NOMO-1 treated with DMSO at 0.1 percent for 48 hours (cell line): Measurements from ENCODE around the gene DACT1.

Experiments used
- DNase-seq: peaks from one replicate; lab custom pipeline; 2025; ENCODE audit not compliant: unreplicated experiment; lab: John Stamatoyannopoulos, UW

Gene DACT1

GRCh38 chr14:58665773-58666500, 28.2 kb downstream of the DACT1 start:
- DNase-seq, result no peak

- DNase-seq, result no peak
Observed at GRCh38 chr14:58666737-58667136, 29.0 kb downstream of the DACT1 start.

DNA sequence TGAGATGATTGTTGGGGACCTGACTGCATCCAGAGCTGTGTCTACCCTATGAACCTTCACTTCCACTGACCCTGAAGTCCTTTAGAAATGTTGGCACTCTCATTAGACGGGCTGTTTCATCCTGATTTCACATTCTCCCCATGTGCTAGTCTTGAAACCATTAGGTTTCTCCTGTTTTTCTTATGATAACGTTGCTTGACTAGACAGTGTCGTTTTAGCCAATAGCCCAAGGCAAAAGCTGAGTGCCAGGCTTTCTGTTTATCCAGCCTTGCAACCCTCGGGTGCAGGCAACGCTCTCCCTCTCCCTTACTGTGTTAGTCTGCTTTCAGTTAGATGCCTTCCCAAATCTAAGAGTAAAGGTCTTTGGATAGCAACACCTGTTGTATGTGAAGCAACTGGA, 30.1 kb downstream of the DACT1 start:
- no peak for DNase-seq

- no peak for DNase-seq
Observed at GRCh38 chr14:58668848-58669480, 31.2 kb downstream of the DACT1 start.

- DNase-seq, result peak; percentile 58
Observed at GRCh38 chr14:58669556-58670200, 31.9 kb downstream of the DACT1 start.

GRCh38 chr14:58671024-58671423, 33.3 kb downstream of the DACT1 start:
- DNase-seq, result no peak

DNA sequence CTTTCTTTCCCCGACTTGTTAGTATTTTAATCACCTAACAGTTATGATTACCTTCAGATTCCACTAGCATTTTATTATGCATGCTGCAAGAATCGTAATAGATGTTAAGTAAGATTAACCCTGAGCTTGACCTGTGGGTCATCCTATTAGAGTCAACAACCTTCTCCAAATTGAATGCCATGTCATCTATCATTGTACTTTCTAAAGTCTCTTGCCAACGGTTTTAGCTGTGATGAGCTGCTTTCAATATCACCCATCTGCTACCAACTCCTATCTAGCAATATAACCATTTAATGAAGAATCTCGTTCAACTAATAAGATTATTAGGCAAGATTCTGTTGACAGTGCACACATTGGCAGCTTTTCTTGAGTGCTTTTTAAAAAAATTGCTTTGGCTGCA, 33.7 kb downstream of the DACT1 start:
- no peak for DNase-seq

DNA sequence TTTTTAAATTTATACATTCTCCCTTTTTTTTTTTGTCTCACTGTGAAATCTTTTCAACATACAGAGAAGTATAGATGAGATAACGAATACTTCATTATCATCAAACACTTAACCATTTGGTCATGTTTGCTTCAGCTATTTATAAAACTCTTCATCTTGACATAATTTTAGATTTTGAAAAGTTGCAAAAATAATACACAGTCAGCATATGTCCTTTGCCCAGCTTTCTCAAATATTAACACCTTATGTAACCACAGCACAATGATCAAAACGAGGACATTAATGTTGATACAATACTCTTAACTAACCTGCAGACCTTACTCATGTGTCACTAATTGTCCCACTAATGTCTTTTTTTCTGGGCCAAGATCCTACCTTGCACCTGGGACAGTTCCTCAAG, 36.0 kb downstream of the DACT1 start:
- no peak for DNase-seq

DNA sequence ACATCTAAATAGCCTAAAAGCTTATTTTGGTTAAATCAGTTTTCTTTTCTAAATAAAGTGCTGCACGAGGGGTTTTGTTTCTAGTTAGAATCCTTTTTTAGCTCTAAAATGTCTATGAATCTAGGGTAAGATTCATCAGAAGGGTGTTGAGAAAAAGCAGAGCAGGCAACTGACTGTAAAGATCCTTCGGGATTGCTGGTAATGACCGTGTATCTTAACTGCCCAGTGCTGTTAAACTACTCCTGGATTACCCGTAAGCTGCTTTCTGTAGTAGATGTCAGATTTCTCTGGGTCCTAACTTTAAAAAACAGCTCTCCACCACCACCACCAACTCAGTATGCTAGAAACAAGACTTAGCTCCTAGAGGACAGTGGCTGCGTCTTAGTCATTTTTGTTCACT, 39.2 kb downstream of the DACT1 start:
- no peak for DNase-seq

- DNase-seq, result no peak
Observed at GRCh38 chr14:58677517-58677916, 39.8 kb downstream of the DACT1 start.

- no peak for DNase-seq
Observed at GRCh38 chr14:58677996-58678395, 40.2 kb downstream of the DACT1 start.

GRCh38 chr14:58680698-58681097, 42.9 kb downstream of the DACT1 start:
- DNase-seq, result no peak

GRCh38 chr14:58687232-58687795, 49.6 kb downstream of the DACT1 start:
- no peak for DNase-seq

DNA sequence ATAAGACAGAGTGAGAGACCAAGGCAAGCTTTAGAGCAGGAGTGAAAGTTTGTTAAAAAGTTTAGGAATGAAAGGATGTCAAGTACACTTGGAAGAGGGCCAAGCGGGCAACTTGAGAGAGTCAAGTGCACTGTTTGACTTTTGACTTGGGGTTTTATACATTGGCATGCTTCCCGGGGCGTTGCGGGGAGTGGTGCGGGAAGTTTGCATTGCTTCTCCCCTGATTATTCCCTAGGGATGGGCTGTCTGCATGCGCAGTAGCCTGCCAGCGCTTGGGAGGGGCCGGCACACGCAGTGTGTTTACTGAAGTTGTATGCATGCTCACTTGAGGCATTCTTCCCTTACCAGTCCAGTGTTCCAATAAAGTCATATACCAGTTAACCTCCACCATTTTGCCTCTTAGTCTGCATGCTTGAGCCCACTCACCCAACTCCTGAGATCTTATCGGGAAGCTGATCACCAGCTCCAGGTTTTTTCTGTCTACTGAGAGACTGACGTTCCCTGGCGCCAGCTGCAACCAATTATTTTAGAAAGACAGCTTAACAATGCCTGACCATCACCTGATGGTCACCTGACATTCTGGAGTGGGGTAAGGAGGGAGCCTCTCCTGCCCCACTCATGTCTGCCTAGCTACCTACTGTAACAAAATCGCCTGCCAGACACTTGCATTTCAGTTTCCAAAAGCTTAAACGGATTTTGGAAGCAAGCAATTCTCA, 53.2 kb downstream of the DACT1 start:
- DNase-seq, result no peak

GRCh38 chr14:58693048-58693447, 55.3 kb downstream of the DACT1 start:
- no peak for DNase-seq

GRCh38 chr14:58695514-58695913, 57.8 kb downstream of the DACT1 start:
- DNase-seq, result no peak

DNA sequence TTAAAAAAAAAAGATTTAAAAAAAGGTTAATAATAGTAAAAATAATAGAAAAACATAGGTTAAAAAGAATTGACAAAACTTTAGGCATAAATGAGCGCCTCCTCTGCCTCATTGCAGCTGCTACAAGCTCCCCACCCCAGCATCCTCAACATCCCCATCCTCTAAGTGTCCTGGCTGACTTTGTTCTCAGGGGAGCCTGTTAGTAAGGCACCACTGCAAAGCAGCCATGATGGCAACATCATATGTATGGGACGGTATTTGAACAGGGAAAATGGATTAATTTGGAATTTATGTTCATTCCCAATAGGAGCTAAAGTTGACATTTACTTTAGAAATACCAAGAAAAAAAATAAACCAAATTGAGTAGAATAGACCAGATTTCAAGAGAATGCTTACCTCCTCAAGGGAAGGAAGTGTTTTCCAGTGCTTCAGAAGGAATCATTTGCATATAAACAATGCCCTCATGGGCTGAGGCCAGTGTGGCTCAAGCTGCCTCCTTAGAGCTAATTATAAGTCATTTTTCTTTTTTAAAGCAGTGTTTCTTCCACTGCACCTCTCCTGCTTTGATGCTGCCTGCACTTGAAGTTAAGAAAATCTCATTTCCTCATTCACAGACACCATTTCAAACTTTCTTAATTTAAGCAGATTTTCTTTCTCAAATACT, 59.6 kb downstream of the DACT1 start:
- no peak for DNase-seq
